Right lobe of liver (tissue), 4 donors: ENCODE results near the gene LHPP.

Source experiments
- POLR2A ChIP-seq: fragments of 450-650 bp; IDR thresholded peaks from one replicate; pipeline ENCODE4 v1.6.1; 2017; ENCODE audit warnings: antibody characterized with exemption, mild to moderate bottlenecking
- TF ChIP-seq, protein P1 (sequence below), 4 donors: fragments of 200-600 bp in 3 of 4; fragments of 450-650 bp in 1 of 4; IDR thresholded peaks; one replicate each; pipeline versions ENCODE4 v1.5.1 to v1.8.0; 2016 to 2022; ENCODE audit warnings: antibody characterized with exemption in 4 of 4, mild to moderate bottlenecking in 2 of 4
- donor health status: DM: no; HTN: no; CAD: no.
- donor health status: DM: no; HTN: no; CAD: no.
- donor health status: DM: no; HTN: yes; CAD: no.

DNA sequence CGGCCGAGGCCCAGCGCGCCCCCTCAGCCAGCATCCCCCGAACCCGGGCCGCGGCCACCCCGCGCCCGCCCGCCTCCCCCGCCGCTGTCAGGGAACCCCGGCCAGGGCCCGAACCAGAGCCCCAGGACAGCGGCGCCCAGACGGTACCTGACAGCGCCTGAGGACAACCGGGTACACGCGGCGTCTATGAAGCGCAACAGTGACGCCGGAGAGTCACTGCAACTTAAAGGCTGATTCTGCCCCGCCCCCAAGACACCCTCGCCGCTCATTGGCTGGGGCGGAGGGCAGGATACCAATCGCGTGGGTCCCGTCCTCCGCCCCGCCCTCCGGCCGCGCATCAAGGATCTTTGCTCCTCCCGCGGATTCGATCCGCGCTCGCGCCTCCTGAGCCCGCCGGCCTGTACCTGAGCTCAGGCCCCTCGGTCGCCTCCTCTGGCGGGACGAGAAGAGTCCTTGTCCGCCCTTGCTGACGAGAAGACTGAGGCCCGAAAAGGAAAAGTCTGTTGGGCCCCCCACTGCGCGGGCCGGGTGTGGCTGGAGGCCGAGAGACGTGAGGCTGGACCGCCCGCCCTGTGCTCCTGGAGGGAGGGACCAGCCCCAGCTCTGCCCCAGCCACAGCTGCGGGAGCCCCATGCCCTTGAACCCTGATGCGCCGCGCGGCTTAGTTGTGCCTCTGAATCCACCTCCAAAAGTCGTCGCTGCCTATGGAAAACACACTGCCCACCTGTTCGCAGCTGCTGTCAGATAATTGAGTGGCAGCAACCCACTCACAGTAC is 42.7 kb upstream of the LHPP start, which contains the start of gene OAT:
- TF ChIP-seq, protein P1, sequence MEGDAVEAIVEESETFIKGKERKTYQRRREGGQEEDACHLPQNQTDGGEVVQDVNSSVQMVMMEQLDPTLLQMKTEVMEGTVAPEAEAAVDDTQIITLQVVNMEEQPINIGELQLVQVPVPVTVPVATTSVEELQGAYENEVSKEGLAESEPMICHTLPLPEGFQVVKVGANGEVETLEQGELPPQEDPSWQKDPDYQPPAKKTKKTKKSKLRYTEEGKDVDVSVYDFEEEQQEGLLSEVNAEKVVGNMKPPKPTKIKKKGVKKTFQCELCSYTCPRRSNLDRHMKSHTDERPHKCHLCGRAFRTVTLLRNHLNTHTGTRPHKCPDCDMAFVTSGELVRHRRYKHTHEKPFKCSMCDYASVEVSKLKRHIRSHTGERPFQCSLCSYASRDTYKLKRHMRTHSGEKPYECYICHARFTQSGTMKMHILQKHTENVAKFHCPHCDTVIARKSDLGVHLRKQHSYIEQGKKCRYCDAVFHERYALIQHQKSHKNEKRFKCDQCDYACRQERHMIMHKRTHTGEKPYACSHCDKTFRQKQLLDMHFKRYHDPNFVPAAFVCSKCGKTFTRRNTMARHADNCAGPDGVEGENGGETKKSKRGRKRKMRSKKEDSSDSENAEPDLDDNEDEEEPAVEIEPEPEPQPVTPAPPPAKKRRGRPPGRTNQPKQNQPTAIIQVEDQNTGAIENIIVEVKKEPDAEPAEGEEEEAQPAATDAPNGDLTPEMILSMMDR (IDR thresholded peaks at IDR 0.05), result no peak
- TF ChIP-seq POLR2A, result peak; percentile 92
